ENCODE results near the gene RYR2.

DNA sequence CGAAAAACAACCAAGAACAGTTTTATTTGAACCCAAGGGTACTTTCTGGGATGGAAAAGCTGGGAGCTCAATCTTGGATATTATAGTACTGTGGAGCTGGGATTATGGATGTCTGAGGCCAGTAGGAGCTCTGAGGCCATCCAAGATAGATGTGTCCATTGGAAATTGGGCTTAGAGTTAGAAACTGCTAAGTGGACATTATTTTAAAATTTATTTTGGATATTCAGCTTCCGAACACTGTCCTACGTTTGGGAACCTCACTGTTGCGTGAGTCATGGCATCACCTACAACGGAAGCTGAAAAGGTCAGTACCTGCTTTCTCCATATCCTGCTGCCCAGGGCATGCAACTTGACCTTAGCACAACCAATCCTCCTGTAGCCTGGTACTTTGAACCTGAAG is 61.0 kb downstream of the RYR2 start:
- TF ChIP-seq CTCF (IDR thresholded peaks at IDR 0.05) (no peak), POLR2A (IDR thresholded peaks at IDR 0.05) (no peak)
